GM08714 (cell line): ENCODE measurements around the gene CHST4.
"Not testable (repeated sequence)": the region's sequence is repeated elsewhere in the genome, so short reads cannot be mapped to it uniquely, and the experiment has no call there.

ENCODE experiments used
- H3K4me3 ChIP-seq: fragments of 200-500 bp; sonication (Bioruptor generic); 2 replicates; pipeline ENCODE4 v1.5.1; 2014; ENCODE audit warnings: mild to moderate bottlenecking, low read length, inconsistent platforms
- ZNF274 ChIP-seq: IDR thresholded peaks from 2 replicates; pipeline ENCODE4 v1.6.1; 2012; ENCODE audit warnings: mild to moderate bottlenecking, low read depth, low read length

The CHST4 gene

GRCh38 chr16:71573387-71574094 lies 47.3 kb downstream of the CHST4 start:
- no peak overlapping the region for H3K4me3 ChIP-seq
- TF ChIP-seq ZNF274: no peak

- no peak overlapping the region for H3K4me3 ChIP-seq
- TF ChIP-seq ZNF274: no peak
These were observed 48.5 kb downstream of the CHST4 start for GRCh38 chr16:71574702-71575101.

- TF ChIP-seq ZNF274: no peak
- no peak within 1 kb of the TSS for H3K4me3 ChIP-seq
These were observed 50.7 kb downstream of the CHST4 start, which contains the start of gene TAT for GRCh38 chr16:71576971-71577370. TSS of gene TAT (minus strand) at chr16:71577092. CDS start at chr16:71576415, 677 bp downstream.

- not testable (repeated sequence) for H3K4me3 ChIP-seq
These were observed 56.3 kb downstream of the CHST4 start for GRCh38 chr16:71582553-71582848.

- H3K4me3 ChIP-seq: no peak overlapping the region
- TF ChIP-seq ZNF274: no peak
These were observed 58.5 kb downstream of the CHST4 start for GRCh38 chr16:71584543-71585317.

- no peak overlapping the region for H3K4me3 ChIP-seq
- TF ChIP-seq ZNF274: no peak
These were observed 59.1 kb downstream of the CHST4 start for GRCh38 chr16:71585318-71585703.
